OCI-LY1 (cell line): ENCODE measurements around the gene SSUH2.
"Not testable (repeated sequence)": the region's sequence is repeated elsewhere in the genome, so short reads cannot be mapped to it uniquely, and the experiment has no call there.

ENCODE experiments used
- H2AFZ ChIP-seq: fragments of 200-600 bp; sonication (generic), shearing (Covaris generic); 2 replicates; pipeline ENCODE4 v1.6.0; 2014; ENCODE audit warnings: antibody characterized with exemption, mild to moderate bottlenecking, low read length
- H3F3A ChIP-seq: fragments of 200-600 bp; sonication (generic), shearing (Covaris generic); 2 replicates; pipeline ENCODE4 v1.6.0; 2014; ENCODE audit warnings: mild to moderate bottlenecking, antibody characterized with exemption, low read length, moderate library complexity; ENCODE audit not compliant: insufficient read depth
- H3K27ac ChIP-seq: fragments of 200-600 bp; sonication (generic); 2 replicates; pipeline ENCODE4 v1.5.1; 2014; ENCODE audit warnings: low read length, mixed run types, mild to moderate bottlenecking, low read depth; ENCODE audit not compliant: poor library complexity, severe bottlenecking
- H3K27me3 ChIP-seq: fragments of 200-600 bp; sonication (generic); 2 replicates; pipeline ENCODE4 v1.6.0; 2014; ENCODE audit warnings: antibody characterized with exemption, mild to moderate bottlenecking, low read length, moderate library complexity; ENCODE audit not compliant: insufficient read depth
- H3K36me3 ChIP-seq: fragments of 200-600 bp; sonication (generic); 2 replicates; pipeline ENCODE4 v1.6.1; 2014; ENCODE audit warnings: mild to moderate bottlenecking, antibody characterized with exemption, low read length, moderate library complexity, mixed read lengths; ENCODE audit not compliant: insufficient read depth
- H3K4me1 ChIP-seq: fragments of 200-600 bp; sonication (generic); 2 replicates; pipeline ENCODE4 v1.5.1; 2014; ENCODE audit warnings: mild to moderate bottlenecking, low read length, moderate library complexity; ENCODE audit not compliant: insufficient read depth, severe bottlenecking
- H3K4me2 ChIP-seq: fragments of 200-600 bp; sonication (generic), shearing (Covaris generic); 2 replicates; pipeline ENCODE4 v1.6.1; 2014; ENCODE audit warnings: low read length
- H3K4me3 ChIP-seq: fragments of 200-600 bp; sonication (generic); 2 replicates; pipeline ENCODE4 v1.5.1; 2014; ENCODE audit warnings: low read length, low read depth, mild to moderate bottlenecking, mixed read lengths; ENCODE audit not compliant: poor library complexity, severe bottlenecking
- H3K79me2 ChIP-seq: fragments of 200-600 bp; shearing (Covaris generic); 2 replicates; pipeline ENCODE4 v1.6.1; 2016; ENCODE audit warnings: mixed run types, low read length, mixed read lengths; ENCODE audit not compliant: insufficient read depth
- H3K9ac ChIP-seq: fragments of 200-600 bp; sonication (generic), shearing (Covaris generic); 2 replicates; pipeline ENCODE4 v1.6.1; 2014; ENCODE audit warnings: mild to moderate bottlenecking, low read length, mixed read lengths
- H3K9me2 ChIP-seq: fragments of 200-600 bp; sonication (generic), shearing (Covaris generic); 2 replicates; pipeline ENCODE4 v1.6.1; 2014; ENCODE audit warnings: low read depth, mild to moderate bottlenecking, low read length, mixed read lengths
- H3K9me3 ChIP-seq: fragments of 200-600 bp; shearing (Covaris generic); 2 replicates; pipeline ENCODE4 v1.6.1; 2014; ENCODE audit warnings: low read length, mixed read lengths
- H4K20me1 ChIP-seq: fragments of 200-600 bp; sonication (generic), shearing (Covaris generic); 2 replicates; pipeline ENCODE4 v1.6.0; 2016; ENCODE audit warnings: mild to moderate bottlenecking, low read length; ENCODE audit not compliant: insufficient read depth
- CTCF ChIP-seq: fragments of 200-600 bp; sonication (generic), shearing (Covaris generic); IDR thresholded peaks from 2 replicates; pipeline ENCODE4 v1.5.1; 2017; ENCODE audit warnings: mild to moderate bottlenecking, antibody characterized with exemption, low read length, moderate library complexity, mixed read lengths
- EZH2 ChIP-seq: fragments of 200-600 bp; sonication (generic), shearing (Covaris generic); IDR thresholded peaks from 2 replicates; pipeline ENCODE4 v1.8.0; 2017; ENCODE audit warnings: borderline replicate concordance, mixed run types, mild to moderate bottlenecking, antibody characterized with exemption, low read length, moderate library complexity, mixed read lengths

Gene SSUH2

GRCh38 chr3:8644748-8645390 lies at the start of gene SSUH2:
Gene SSUH2 (minus strand): TSS chr3:8644798. CDS start chr3:8644758, 40 bp downstream.
- no peaks in the 10 kb centered on the region for H3K9me3 ChIP-seq
- no peak within 1 kb of the TSS for H3K27ac ChIP-seq
- no peak within 1 kb of the TSS for H3K4me3 ChIP-seq
- H3K36me3 ChIP-seq, result no peaks in the 10 kb centered on the region; the same call in 1 of the 2 replicates
- H4K20me1 ChIP-seq, result no peaks in the 10 kb centered on the region
- H3K4me1 ChIP-seq, result peaks cover 10% of the 10 kb centered on the region
- H3K9ac ChIP-seq, result no peak within 1 kb of the TSS
- no peaks in the 10 kb centered on the region for H3K27me3 ChIP-seq
- no peak within 1 kb of the TSS for H2AFZ ChIP-seq
- TF ChIP-seq CTCF (no peak), EZH2 (no peak)
- H3K79me2 ChIP-seq, result no peaks in the 10 kb centered on the region
- no peaks in the 10 kb centered on the region for H3K9me2 ChIP-seq
- no peaks in the 10 kb centered on the region for H3F3A ChIP-seq
- H3K4me2 ChIP-seq, result no peak within 1 kb of the TSS

- H3K4me2 ChIP-seq, H3K79me2 ChIP-seq, H3K9me3 ChIP-seq, H4K20me1 ChIP-seq, H3K27me3 ChIP-seq, H3K9ac ChIP-seq, H3F3A ChIP-seq, H3K27ac ChIP-seq, H2AFZ ChIP-seq, H3K4me3 ChIP-seq, H3K4me1 ChIP-seq, H3K9me2 ChIP-seq, H3K36me3 ChIP-seq: not testable (repeated sequence)
Measured at GRCh38 chr3:8691295-8691694, 46.7 kb upstream of the SSUH2 start.

- H3K4me2 ChIP-seq, H3K79me2 ChIP-seq, H3K4me1 ChIP-seq, H3K9me3 ChIP-seq, H3K36me3 ChIP-seq, H3K27me3 ChIP-seq, H3K27ac ChIP-seq, H4K20me1 ChIP-seq, H3K9ac ChIP-seq, H2AFZ ChIP-seq, H3K4me3 ChIP-seq, H3K9me2 ChIP-seq, H3F3A ChIP-seq: not testable (repeated sequence)
Measured at GRCh38 chr3:8684992-8685391, 40.4 kb upstream of the SSUH2 start.

- H3K9me3 ChIP-seq, H4K20me1 ChIP-seq, H2AFZ ChIP-seq, H3F3A ChIP-seq, H3K27me3 ChIP-seq, H3K4me3 ChIP-seq, H3K9me2 ChIP-seq, H3K4me2 ChIP-seq, H3K27ac ChIP-seq, H3K36me3 ChIP-seq, H3K79me2 ChIP-seq, H3K9ac ChIP-seq, H3K4me1 ChIP-seq: not testable (repeated sequence)
- peak; percentile 37; the same call in 1 of the 2 replicates for TF ChIP-seq CTCF
Measured at GRCh38 chr3:8682850-8683574, 38.4 kb upstream of the SSUH2 start.

GRCh38 chr3:8681881-8682538 lies 37.4 kb upstream of the SSUH2 start:
- not testable (repeated sequence) for H3K4me3 ChIP-seq, H2AFZ ChIP-seq, H3K9me3 ChIP-seq, H3K9me2 ChIP-seq, H4K20me1 ChIP-seq, H3K4me2 ChIP-seq, H3F3A ChIP-seq, H3K79me2 ChIP-seq, H3K9ac ChIP-seq, H3K27ac ChIP-seq, H3K27me3 ChIP-seq, H3K36me3 ChIP-seq, H3K4me1 ChIP-seq
